ENCODE results near the gene FBLN7. TPM values are rescaled to one million over a fixed set of nuclear protein-coding genes. Genes with fewer than 3 reads are reported as not detected.

FBLN7 gene
- total RNA-seq, 3 donors from 2014 or later, result 9.2 to 15.7 (median 11.0) TPM

DNA sequence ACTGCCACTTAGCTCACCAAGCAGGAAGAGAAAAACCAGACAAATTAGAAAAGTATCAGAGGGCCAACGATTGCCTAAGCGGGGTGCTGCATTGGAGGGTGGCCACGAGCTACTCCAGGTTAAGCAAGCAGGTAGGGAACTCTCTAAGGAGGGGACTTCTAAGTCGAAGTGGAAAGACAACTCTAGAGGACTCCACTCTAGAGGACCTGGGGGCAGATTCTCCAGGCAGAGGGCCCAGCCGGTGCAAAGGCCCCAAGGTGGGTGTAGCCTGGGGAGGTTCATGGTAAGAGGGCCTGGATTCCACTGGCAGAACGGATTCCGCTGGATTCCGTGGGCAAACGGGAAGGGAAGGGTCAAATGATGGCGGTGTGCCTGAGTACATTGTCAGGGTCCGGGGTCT is 12.7 kb downstream of the FBLN7 start:
- H3K4me3 ChIP-seq, result no peak overlapping the region
- TF ChIP-seq POLR2AphosphoS5 (IDR thresholded peaks at IDR 0.05) (no peak), POLR2A (IDR thresholded peaks at IDR 0.05) (no peak)
- TF ChIP-seq, protein P1, sequence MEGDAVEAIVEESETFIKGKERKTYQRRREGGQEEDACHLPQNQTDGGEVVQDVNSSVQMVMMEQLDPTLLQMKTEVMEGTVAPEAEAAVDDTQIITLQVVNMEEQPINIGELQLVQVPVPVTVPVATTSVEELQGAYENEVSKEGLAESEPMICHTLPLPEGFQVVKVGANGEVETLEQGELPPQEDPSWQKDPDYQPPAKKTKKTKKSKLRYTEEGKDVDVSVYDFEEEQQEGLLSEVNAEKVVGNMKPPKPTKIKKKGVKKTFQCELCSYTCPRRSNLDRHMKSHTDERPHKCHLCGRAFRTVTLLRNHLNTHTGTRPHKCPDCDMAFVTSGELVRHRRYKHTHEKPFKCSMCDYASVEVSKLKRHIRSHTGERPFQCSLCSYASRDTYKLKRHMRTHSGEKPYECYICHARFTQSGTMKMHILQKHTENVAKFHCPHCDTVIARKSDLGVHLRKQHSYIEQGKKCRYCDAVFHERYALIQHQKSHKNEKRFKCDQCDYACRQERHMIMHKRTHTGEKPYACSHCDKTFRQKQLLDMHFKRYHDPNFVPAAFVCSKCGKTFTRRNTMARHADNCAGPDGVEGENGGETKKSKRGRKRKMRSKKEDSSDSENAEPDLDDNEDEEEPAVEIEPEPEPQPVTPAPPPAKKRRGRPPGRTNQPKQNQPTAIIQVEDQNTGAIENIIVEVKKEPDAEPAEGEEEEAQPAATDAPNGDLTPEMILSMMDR (IDR thresholded peaks at IDR 0.05), result no peak
- no peaks in the 10 kb centered on the region for H3K36me3 ChIP-seq
- DNase-seq (ENCODE audit: low spot score in 2 of 2), result no peak
- H3K4me1 ChIP-seq, result peaks cover 0 to 8% of the 10 kb centered on the region in 2 donors
- no peaks in the 10 kb centered on the region for H3K27me3 ChIP-seq
- H3K9me3 ChIP-seq, result no peaks in the 10 kb centered on the region
- intact Hi-C loops (cut with DNase I; ENCODE audit: low total_unique reads), result no loop called here
- H3K27ac ChIP-seq, result peak overlapping the region; percentile 78 to 88

DNA sequence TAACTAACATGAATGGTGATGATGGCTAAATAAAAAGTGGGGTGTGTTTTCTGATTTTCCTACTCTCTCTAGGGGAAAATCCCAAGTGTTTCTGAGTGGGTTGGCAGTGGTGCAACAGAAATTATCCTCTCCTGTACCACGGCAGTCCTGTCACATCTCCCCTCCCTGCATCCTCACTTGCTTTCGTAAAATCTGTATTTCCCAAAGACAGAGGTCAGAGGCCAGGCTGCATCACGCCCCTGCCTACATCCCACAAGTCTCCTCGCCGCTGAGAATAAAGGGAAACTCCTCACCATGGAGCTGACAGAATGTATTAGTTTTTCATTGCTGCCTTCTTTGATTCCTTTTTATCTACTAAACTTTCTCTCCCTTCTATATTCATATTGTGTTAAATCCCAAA is 13.1 kb downstream of the FBLN7 start:
- TF ChIP-seq POLR2AphosphoS5 (IDR thresholded peaks at IDR 0.05), result no peak
- TF ChIP-seq, protein P1 (IDR thresholded peaks at IDR 0.05), result no peak
- no peak for TF ChIP-seq POLR2A (IDR thresholded peaks at IDR 0.05)
- Histone ChIP-seq H3K9me3 (no peaks in the 10 kb centered on the region), H3K27me3 (no peaks in the 10 kb centered on the region), H3K36me3 (no peaks in the 10 kb centered on the region), H3K4me1 (peaks cover 0 to 8% of the 10 kb centered on the region in 2 donors), H3K27ac (peak overlapping the region; percentile 78 to 88), H3K4me3 (no peak overlapping the region)
- intact Hi-C loops (cut with DNase I; ENCODE audit: low total_unique reads), result no loop called here
- no peak for DNase-seq (ENCODE audit: low spot score in 2 of 2)

DNA sequence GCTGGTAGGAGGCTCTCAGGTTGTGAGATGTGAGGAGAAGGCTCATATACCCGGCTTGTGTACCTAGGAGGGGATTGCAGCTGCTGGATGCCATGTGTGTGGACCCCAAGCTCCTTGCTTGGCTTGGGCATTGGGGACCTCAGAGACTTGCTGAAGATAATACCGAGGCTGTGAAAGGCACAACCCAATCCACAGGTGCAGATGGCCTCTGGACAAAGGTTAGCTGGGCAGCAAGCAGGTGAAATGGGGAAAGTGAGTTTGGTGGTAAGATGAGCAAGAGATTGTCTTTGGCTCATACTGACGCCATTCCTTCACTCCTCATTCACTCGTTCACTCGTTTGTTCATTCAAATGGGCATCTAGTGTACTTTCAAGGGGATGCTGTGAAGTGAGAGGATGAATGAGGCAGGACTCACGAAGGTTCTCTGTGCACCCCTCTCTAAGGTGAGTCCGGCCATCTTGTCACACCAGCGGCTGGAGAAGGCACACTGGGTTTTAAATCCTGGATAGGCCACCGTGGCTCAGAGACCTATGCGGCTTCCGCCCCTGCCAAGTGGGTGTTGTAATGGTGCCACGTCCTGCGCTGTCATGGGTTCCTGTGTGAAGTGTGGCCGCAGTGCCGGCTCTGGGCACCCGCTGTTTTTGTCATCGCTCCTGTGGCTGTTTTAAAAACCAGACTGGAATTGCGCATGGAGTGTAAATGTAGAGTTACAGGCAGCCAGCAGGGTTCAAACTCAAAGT is 13.7 kb downstream of the FBLN7 start:
- Histone ChIP-seq H3K27ac (peak overlapping the region; percentile 78 to 88), H3K4me1 (peaks cover 0 to 8% of the 10 kb centered on the region in 2 donors), H3K9me3 (no peaks in the 10 kb centered on the region), H3K4me3 (no peak overlapping the region), H3K27me3 (no peaks in the 10 kb centered on the region), H3K36me3 (no peaks in the 10 kb centered on the region)
- no peak for DNase-seq (ENCODE audit: low spot score in 2 of 2)
- intact Hi-C loops (cut with DNase I; ENCODE audit: low total_unique reads), result no loop called here
- TF ChIP-seq, protein P1 (IDR thresholded peaks at IDR 0.05), result no peak
- no peak for TF ChIP-seq POLR2AphosphoS5 (IDR thresholded peaks at IDR 0.05)
- TF ChIP-seq POLR2A (IDR thresholded peaks at IDR 0.05), result no peak

DNA sequence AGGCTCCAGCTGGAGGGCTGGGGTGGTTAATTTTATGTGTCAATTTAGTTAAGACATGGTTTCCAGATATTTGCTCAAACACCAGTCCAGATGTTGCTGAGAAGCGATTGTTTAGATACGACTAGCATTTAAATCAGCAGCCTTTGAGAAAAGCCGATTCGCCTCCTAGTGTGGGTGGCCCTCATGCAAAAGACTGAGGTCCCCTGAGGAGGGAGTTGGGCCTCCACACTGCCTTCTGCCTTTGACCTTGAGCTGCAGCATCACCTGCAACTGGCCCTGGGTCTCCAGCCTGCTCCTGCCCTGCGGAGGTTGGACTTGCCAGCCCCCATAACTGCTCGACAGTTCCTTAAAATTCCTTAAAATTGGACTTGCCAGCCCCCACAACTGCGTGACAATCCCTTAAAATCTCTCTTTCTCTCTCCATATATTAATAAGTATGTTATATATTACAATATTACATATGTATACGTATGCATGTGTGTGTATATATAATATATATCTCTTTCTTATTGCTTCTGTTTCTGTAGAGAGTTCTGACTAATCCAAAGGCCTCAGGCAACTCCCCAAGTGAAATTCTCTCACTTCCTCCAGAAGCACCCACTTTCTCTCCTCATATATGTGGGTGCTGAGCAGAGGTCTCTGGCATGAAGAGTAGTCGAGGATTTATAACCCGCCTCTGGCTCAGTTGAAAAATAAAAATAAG is 14.4 kb downstream of the FBLN7 start:
- Histone ChIP-seq H3K9me3 (no peaks in the 10 kb centered on the region), H3K27ac (peak overlapping the region; percentile 78 to 90), H3K27me3 (no peaks in the 10 kb centered on the region), H3K36me3 (no peaks in the 10 kb centered on the region), H3K4me1 (peaks cover 0 to 8% of the 10 kb centered on the region in 2 donors), H3K4me3 (no peak overlapping the region)
- intact Hi-C loops (cut with DNase I; ENCODE audit: low total_unique reads), result no loop called here
- no peak for DNase-seq (ENCODE audit: low spot score in 2 of 2)
- TF ChIP-seq POLR2AphosphoS5 (IDR thresholded peaks at IDR 0.05), result no peak
- TF ChIP-seq, protein P1 (IDR thresholded peaks at IDR 0.05), result no peak
- TF ChIP-seq POLR2A (IDR thresholded peaks at IDR 0.05), result no peak

DNA sequence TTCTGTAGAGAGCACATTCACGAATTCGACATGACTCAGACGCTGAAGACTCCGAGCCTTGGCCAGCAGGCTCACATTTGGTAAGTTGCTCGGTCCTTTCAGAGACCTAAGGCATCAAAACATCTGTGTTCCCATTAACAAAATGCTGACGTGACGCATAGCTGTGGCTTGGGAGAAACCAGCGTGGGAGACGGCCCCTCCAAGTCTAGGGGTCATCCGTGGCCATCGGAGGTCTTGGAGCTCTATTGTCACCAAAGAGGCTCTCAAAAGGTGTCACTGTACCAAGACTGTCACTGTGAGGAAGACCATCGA is 14.9 kb downstream of the FBLN7 start:
- H3K9me3 ChIP-seq, result no peaks in the 10 kb centered on the region
- H3K4me1 ChIP-seq, result peaks cover 0 to 8% of the 10 kb centered on the region in 2 donors
- intact Hi-C loops (cut with DNase I; ENCODE audit: low total_unique reads), result no loop called here
- TF ChIP-seq POLR2AphosphoS5 (IDR thresholded peaks at IDR 0.05) (peak in 2 of 3 donors; percentile 14 to 59), POLR2A (IDR thresholded peaks at IDR 0.05) (no peak)
- H3K27me3 ChIP-seq, result no peaks in the 10 kb centered on the region
- no peak overlapping the region for H3K4me3 ChIP-seq
- H3K27ac ChIP-seq, result peak overlapping the region; percentile 78 to 90
- H3K36me3 ChIP-seq, result no peaks in the 10 kb centered on the region
- DNase-seq (ENCODE audit: low spot score in 2 of 2), result peak in 1 of 2 donors; percentile 27
